SK-N-SH (cell line): Measurements from ENCODE around the gene GVQW3.

ENCODE experiments used
- CHD2 ChIP-seq: fragments of 150-350 bp; IDR thresholded peaks from 2 replicates; pipeline ENCODE4 v1.6.1; 2018; ENCODE audit warnings: low read length; ENCODE audit not compliant: partially characterized antibody
- TF ChIP-seq, protein P1 (sequence below): fragments of 200-600 bp; sonication (generic); IDR thresholded peaks from 2 replicates; pipeline ENCODE4 v1.6.1; 2017; ENCODE audit warnings: antibody characterized with exemption, mild to moderate bottlenecking, moderate library complexity

- TF ChIP-seq, protein P1, sequence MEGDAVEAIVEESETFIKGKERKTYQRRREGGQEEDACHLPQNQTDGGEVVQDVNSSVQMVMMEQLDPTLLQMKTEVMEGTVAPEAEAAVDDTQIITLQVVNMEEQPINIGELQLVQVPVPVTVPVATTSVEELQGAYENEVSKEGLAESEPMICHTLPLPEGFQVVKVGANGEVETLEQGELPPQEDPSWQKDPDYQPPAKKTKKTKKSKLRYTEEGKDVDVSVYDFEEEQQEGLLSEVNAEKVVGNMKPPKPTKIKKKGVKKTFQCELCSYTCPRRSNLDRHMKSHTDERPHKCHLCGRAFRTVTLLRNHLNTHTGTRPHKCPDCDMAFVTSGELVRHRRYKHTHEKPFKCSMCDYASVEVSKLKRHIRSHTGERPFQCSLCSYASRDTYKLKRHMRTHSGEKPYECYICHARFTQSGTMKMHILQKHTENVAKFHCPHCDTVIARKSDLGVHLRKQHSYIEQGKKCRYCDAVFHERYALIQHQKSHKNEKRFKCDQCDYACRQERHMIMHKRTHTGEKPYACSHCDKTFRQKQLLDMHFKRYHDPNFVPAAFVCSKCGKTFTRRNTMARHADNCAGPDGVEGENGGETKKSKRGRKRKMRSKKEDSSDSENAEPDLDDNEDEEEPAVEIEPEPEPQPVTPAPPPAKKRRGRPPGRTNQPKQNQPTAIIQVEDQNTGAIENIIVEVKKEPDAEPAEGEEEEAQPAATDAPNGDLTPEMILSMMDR, result no peak
- TF ChIP-seq CHD2, result no peak
These were observed 755 bp upstream of the GVQW3 start for GRCh38 chr11:76380159-76380976.
